IPS-18a (cell line): ENCODE measurements around the gene LHX1.

Experiments used
- H3K27ac ChIP-seq: one replicate; pipeline ENCODE4 v1.5.1; 2013; ENCODE audit warnings: low read length
- H3K27me3 ChIP-seq: one replicate; pipeline ENCODE4 v1.6.1; 2013; ENCODE audit warnings: mild to moderate bottlenecking, low read length; ENCODE audit not compliant: control insufficient read depth, insufficient read depth
- H3K36me3 ChIP-seq: one replicate; pipeline ENCODE4 v1.6.1; 2013; ENCODE audit warnings: low read depth, low read length; ENCODE audit not compliant: control insufficient read depth
- H3K4me1 ChIP-seq: one replicate; pipeline ENCODE4 v1.6.1; 2013; ENCODE audit warnings: low read depth, low read length; ENCODE audit not compliant: control insufficient read depth
- H3K4me3 ChIP-seq: one replicate; pipeline ENCODE4 v1.5.1; 2013; ENCODE audit warnings: low read length
- H3K9ac ChIP-seq: one replicate; pipeline ENCODE4 v1.6.1; 2013; ENCODE audit warnings: mild to moderate bottlenecking, low read length, moderate library complexity
- H3K9me3 ChIP-seq: one replicate; pipeline ENCODE4 v1.6.1; 2013; ENCODE audit warnings: low read depth, low read length; ENCODE audit not compliant: control insufficient read depth

LHX1 gene

GRCh38 chr17:36983618-36984017, 46.3 kb downstream of the LHX1 start:
- Histone ChIP-seq H3K4me3 (no peak overlapping the region), H3K4me1 (no peaks in the 10 kb centered on the region), H3K27me3 (no peaks in the 10 kb centered on the region), H3K9ac (no peak overlapping the region), H3K9me3 (no peaks in the 10 kb centered on the region), H3K36me3 (peaks cover 8% of the 10 kb centered on the region), H3K27ac (no peak overlapping the region)

- Histone ChIP-seq H3K27ac (no peak overlapping the region), H3K4me1 (no peaks in the 10 kb centered on the region), H3K9ac (no peak overlapping the region), H3K27me3 (no peaks in the 10 kb centered on the region), H3K4me3 (no peak overlapping the region), H3K36me3 (peaks cover 54% of the 10 kb centered on the region), H3K9me3 (no peaks in the 10 kb centered on the region)
Measured at GRCh38 chr17:36989173-36989572, 51.9 kb downstream of the LHX1 start.

- Histone ChIP-seq H3K4me1 (no peaks in the 10 kb centered on the region), H3K27me3 (no peaks in the 10 kb centered on the region), H3K27ac (no peak overlapping the region), H3K9me3 (no peaks in the 10 kb centered on the region), H3K9ac (no peak overlapping the region), H3K4me3 (no peak overlapping the region), H3K36me3 (peaks cover 64% of the 10 kb centered on the region)
Measured at GRCh38 chr17:36992701-36993100, 55.4 kb downstream of the LHX1 start.

- H3K36me3 ChIP-seq, result peaks cover 63% of the 10 kb centered on the region
- H3K9ac ChIP-seq, result no peak overlapping the region
- no peaks in the 10 kb centered on the region for H3K4me1 ChIP-seq
- H3K4me3 ChIP-seq, result no peak overlapping the region
- H3K9me3 ChIP-seq, result no peaks in the 10 kb centered on the region
- no peak overlapping the region for H3K27ac ChIP-seq
- H3K27me3 ChIP-seq, result no peaks in the 10 kb centered on the region
Measured at GRCh38 chr17:36993227-36993626, 56.0 kb downstream of the LHX1 start.
